OCI-LY7 (cell line): ENCODE measurements around the gene MRM1. TPM values are rescaled to one million over a fixed set of nuclear protein-coding genes. Genes with fewer than 3 reads are reported as not detected.

Source experiments
- BruUV-seq: library from RNA; stranded (reverse); fragments of 400-500 nt; replicated peaks from 2 replicates; lab custom pipeline; 2021; lab: Mats Ljungman, UMichigan
- CTCF ChIA-PET: fragments of 300-600 bp; sonication (Branson Sonifier 250); formaldehyde crosslinking; loops from one replicate; lab custom pipeline; 2022; ENCODE audit warnings: antibody characterized with exemption; ENCODE audit not compliant: unreplicated experiment; lab: Charles Lee
- POLR2A ChIA-PET: fragments of 300-600 bp; sonication (Branson Sonifier 250); formaldehyde crosslinking; loops from one replicate; lab custom pipeline; 2022; ENCODE audit warnings: antibody characterized with exemption; lab: Charles Lee
- DNase-seq: peaks from one replicate; pipeline ENCODE4 v3.0.0-alpha.2; 2015; ENCODE audit warnings: low spot score
- H2AFZ ChIP-seq: fragments of 200-600 bp; sonication (generic), shearing (Covaris generic); 2 replicates; pipeline ENCODE4 v1.6.1; 2014; ENCODE audit warnings: mild to moderate bottlenecking, antibody characterized with exemption, low read length, moderate library complexity
- H3K27ac ChIP-seq: fragments of 200-600 bp; sonication (generic); 2 replicates; pipeline ENCODE4 v1.5.1; 2014; ENCODE audit warnings: mixed run types, low read depth, mild to moderate bottlenecking, moderate library complexity, low read length, inconsistent platforms; ENCODE audit not compliant: poor library complexity, severe bottlenecking
- H3K36me3 ChIP-seq: fragments of 200-600 bp; sonication (generic); 2 replicates; pipeline ENCODE4 v1.6.1; 2014; ENCODE audit warnings: mild to moderate bottlenecking, antibody characterized with exemption, low read length, moderate library complexity, mixed read lengths; ENCODE audit not compliant: insufficient read depth
- H3K4me1 ChIP-seq: fragments of 200-600 bp; sonication (generic); 2 replicates; pipeline ENCODE4 v1.5.1; 2014; ENCODE audit warnings: mild to moderate bottlenecking, low read length; ENCODE audit not compliant: insufficient read depth, poor library complexity, severe bottlenecking
- H3K4me2 ChIP-seq: fragments of 200-600 bp; sonication (generic); 2 replicates; pipeline ENCODE4 v1.6.1; 2014; ENCODE audit warnings: mild to moderate bottlenecking, low read length
- H3K4me3 ChIP-seq: fragments of 200-600 bp; sonication (generic); 2 replicates; pipeline ENCODE4 v1.5.1; 2014; ENCODE audit warnings: mild to moderate bottlenecking, low read depth, low read length; ENCODE audit not compliant: poor library complexity, severe bottlenecking
- H3K79me2 ChIP-seq: fragments of 200-600 bp; sonication (generic); 2 replicates; pipeline ENCODE4 v1.6.1; 2016; ENCODE audit warnings: low read depth, mild to moderate bottlenecking, low read length, moderate library complexity, mixed read lengths; ENCODE audit not compliant: insufficient read depth
- H3K9me2 ChIP-seq: fragments of 200-600 bp; sonication (generic); 2 replicates; pipeline ENCODE4 v1.6.1; 2016; ENCODE audit warnings: mild to moderate bottlenecking, low read length, mixed read lengths; ENCODE audit not compliant: insufficient read depth
- H3K9me3 ChIP-seq: fragments of 200-600 bp; sonication (generic); 2 replicates; pipeline ENCODE4 v1.6.1; 2014; ENCODE audit warnings: mild to moderate bottlenecking, mixed run types, low read length, mixed read lengths
- H4K20me1 ChIP-seq: fragments of 200-600 bp; sonication (generic); 2 replicates; pipeline ENCODE4 v1.6.1; 2014; ENCODE audit warnings: mild to moderate bottlenecking, antibody characterized with exemption, low read length, moderate library complexity, mixed read lengths; ENCODE audit not compliant: insufficient read depth
- EZH2phosphoT487 ChIP-seq: fragments of 200-600 bp; sonication (generic); IDR thresholded peaks from 2 replicates; pipeline ENCODE4 v1.6.1; 2018; ENCODE audit warnings: low read depth, borderline replicate concordance, mild to moderate bottlenecking, mixed run types, antibody characterized with exemption, low read length, moderate library complexity, mixed read lengths
- intact Hi-C: fragments of 100-400 bp; cut with micrococcal nuclease; formaldehyde crosslinking; loops from one replicate; pipeline ENCODE4 v1.10.0; 2022; ENCODE audit not compliant: unreplicated experiment
- total RNA-seq, 2 experiments: library from RNA; depleted of rRNA in 1 of 2; stranded (reverse); fragments of >200 nt in 1 of 2; shearing (Covaris generic) in 1 of 2; gene quantifications; 2 replicates each; pipeline ENCODE4 v1.2.3, GENCODE V29; 2014 to 2022
- TF ChIP-seq, protein P1 (sequence below): fragments of 200-600 bp; sonication (generic); conservative IDR thresholded peaks from 2 replicates; pipeline ENCODE4 v1.5.1; 2014; ENCODE audit warnings: mild to moderate bottlenecking, antibody characterized with exemption, low read length, moderate library complexity, mixed read lengths

The MRM1 gene
- total RNA-seq, 2 experiments from 2014 or later = 22.5 to 22.6 TPM

GRCh38 chr17:36610474-36610873 lies 9.1 kb downstream of the MRM1 start:
- intact Hi-C loops = no loop called here
- Histone ChIP-seq H3K36me3 (peaks cover 27% of the 10 kb centered on the region; the same call in 1 of the 2 replicates), H3K9me2 (no peaks in the 10 kb centered on the region), H3K27ac (no peak overlapping the region), H3K4me1 (peaks cover 15% of the 10 kb centered on the region), H3K4me2 (no peak overlapping the region), H2AFZ (no peak overlapping the region), H4K20me1 (peaks cover 11% of the 10 kb centered on the region; the same call in 1 of the 2 replicates), H3K9me3 (no peaks in the 10 kb centered on the region), H3K4me3 (no peak overlapping the region), H3K79me2 (peaks cover 5% of the 10 kb centered on the region; the same call in 1 of the 2 replicates)
- no peak for TF ChIP-seq EZH2phosphoT487
- TF ChIP-seq, protein P1, sequence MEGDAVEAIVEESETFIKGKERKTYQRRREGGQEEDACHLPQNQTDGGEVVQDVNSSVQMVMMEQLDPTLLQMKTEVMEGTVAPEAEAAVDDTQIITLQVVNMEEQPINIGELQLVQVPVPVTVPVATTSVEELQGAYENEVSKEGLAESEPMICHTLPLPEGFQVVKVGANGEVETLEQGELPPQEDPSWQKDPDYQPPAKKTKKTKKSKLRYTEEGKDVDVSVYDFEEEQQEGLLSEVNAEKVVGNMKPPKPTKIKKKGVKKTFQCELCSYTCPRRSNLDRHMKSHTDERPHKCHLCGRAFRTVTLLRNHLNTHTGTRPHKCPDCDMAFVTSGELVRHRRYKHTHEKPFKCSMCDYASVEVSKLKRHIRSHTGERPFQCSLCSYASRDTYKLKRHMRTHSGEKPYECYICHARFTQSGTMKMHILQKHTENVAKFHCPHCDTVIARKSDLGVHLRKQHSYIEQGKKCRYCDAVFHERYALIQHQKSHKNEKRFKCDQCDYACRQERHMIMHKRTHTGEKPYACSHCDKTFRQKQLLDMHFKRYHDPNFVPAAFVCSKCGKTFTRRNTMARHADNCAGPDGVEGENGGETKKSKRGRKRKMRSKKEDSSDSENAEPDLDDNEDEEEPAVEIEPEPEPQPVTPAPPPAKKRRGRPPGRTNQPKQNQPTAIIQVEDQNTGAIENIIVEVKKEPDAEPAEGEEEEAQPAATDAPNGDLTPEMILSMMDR = no peak
- CTCF ChIA-PET = no interaction called here
- POLR2A ChIA-PET = interaction anchor here (1.9 kb wide), 1 partner anchor 8 kb away, joined by 6 read pairs; the partner anchor contains the start of gene MRM1
- no TSS peak for BruUV-seq
- no peak for DNase-seq

GRCh38 chr17:36611345-36612072 lies 10.1 kb downstream of the MRM1 start:
- intact Hi-C loops = no loop called here
- H3K4me2 ChIP-seq = no peak overlapping the region

More at GRCh38 chr17:36611345-36612072, 10.1 kb downstream of the MRM1 start:
- H3K4me1 ChIP-seq = peaks cover 9% of the 10 kb centered on the region
- H3K36me3 ChIP-seq = peaks cover 21% of the 10 kb centered on the region; the same call in 1 of the 2 replicates
- POLR2A ChIA-PET = interaction anchor here (0.7 to 1.9 kb wide), 2 partner anchors 9 to 95 kb away, joined by 3 to 6 read pairs; partner anchors contain the start of gene MRM1
- CTCF ChIA-PET = no interaction called here
- no peaks in the 10 kb centered on the region for H3K9me2 ChIP-seq
- BruUV-seq = no TSS peak
- no peaks in the 10 kb centered on the region for H3K9me3 ChIP-seq
- H3K27ac ChIP-seq = no peak overlapping the region
- no peaks in the 10 kb centered on the region for H3K79me2 ChIP-seq
- DNase-seq = no peak
- TF ChIP-seq, protein P1 = no peak
- no peak for TF ChIP-seq EZH2phosphoT487
- no peak overlapping the region for H3K4me3 ChIP-seq
- no peak overlapping the region for H2AFZ ChIP-seq
- peaks cover 5% of the 10 kb centered on the region; the same call in 1 of the 2 replicates for H4K20me1 ChIP-seq
